Prostate gland (tissue), 2 donors: ENCODE data around the gene C12orf75.
"Not testable (repeated sequence)": the region's sequence is repeated elsewhere in the genome, so short reads cannot be mapped to it uniquely, and the experiment has no call there.

Experiments
- POLR2A ChIP-seq: fragments of 450-650 bp; IDR thresholded peaks from one replicate; pipeline ENCODE4 v1.6.1; 2016; ENCODE audit warnings: antibody characterized with exemption, mild to moderate bottlenecking
- POLR2AphosphoS5 ChIP-seq: sonication (generic); formaldehyde crosslinking; IDR thresholded peaks from one replicate; pipeline ENCODE4 v1.6.1; 2017; ENCODE audit warnings: antibody characterized with exemption
- TF ChIP-seq, protein P1 (sequence below), 4 experiments: fragments of 200-600 bp in 2 of 4; fragments of 450-650 bp in 2 of 4; sonication (generic) in 2 of 4; IDR thresholded peaks; 1 replicate in 3 of 4; 2 replicates in 1 of 4; pipeline ENCODE4 v1.5.1; 2016 to 2019; ENCODE audit warnings: antibody characterized with exemption in 4 of 4, mild to moderate bottlenecking in 2 of 4, moderate library complexity in 2 of 4

GRCh38 chr12:105313755-105314154 is 16.7 kb upstream of the C12orf75 start:
- TF ChIP-seq, protein P1, sequence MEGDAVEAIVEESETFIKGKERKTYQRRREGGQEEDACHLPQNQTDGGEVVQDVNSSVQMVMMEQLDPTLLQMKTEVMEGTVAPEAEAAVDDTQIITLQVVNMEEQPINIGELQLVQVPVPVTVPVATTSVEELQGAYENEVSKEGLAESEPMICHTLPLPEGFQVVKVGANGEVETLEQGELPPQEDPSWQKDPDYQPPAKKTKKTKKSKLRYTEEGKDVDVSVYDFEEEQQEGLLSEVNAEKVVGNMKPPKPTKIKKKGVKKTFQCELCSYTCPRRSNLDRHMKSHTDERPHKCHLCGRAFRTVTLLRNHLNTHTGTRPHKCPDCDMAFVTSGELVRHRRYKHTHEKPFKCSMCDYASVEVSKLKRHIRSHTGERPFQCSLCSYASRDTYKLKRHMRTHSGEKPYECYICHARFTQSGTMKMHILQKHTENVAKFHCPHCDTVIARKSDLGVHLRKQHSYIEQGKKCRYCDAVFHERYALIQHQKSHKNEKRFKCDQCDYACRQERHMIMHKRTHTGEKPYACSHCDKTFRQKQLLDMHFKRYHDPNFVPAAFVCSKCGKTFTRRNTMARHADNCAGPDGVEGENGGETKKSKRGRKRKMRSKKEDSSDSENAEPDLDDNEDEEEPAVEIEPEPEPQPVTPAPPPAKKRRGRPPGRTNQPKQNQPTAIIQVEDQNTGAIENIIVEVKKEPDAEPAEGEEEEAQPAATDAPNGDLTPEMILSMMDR (IDR thresholded peaks at IDR 0.05), result not testable (repeated sequence)
- not testable (repeated sequence) for TF ChIP-seq POLR2A, POLR2AphosphoS5
